HG02798 (cell line): Measurements from ENCODE around the gene HSD17B7.
"Not testable (repeated sequence)": the region's sequence is repeated elsewhere in the genome, so short reads cannot be mapped to it uniquely, and the experiment has no call there.

Experiments
- ATAC-seq: cut with Tn5 transposase; IDR thresholded peaks from one replicate; pipeline ENCODE4 v1.9.1; 2021; ENCODE audit warnings: mild to moderate bottlenecking; ENCODE audit not compliant: unreplicated experiment, poor library complexity

The HSD17B7 gene, protein sequence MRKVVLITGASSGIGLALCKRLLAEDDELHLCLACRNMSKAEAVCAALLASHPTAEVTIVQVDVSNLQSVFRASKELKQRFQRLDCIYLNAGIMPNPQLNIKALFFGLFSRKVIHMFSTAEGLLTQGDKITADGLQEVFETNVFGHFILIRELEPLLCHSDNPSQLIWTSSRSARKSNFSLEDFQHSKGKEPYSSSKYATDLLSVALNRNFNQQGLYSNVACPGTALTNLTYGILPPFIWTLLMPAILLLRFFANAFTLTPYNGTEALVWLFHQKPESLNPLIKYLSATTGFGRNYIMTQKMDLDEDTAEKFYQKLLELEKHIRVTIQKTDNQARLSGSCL

DNA sequence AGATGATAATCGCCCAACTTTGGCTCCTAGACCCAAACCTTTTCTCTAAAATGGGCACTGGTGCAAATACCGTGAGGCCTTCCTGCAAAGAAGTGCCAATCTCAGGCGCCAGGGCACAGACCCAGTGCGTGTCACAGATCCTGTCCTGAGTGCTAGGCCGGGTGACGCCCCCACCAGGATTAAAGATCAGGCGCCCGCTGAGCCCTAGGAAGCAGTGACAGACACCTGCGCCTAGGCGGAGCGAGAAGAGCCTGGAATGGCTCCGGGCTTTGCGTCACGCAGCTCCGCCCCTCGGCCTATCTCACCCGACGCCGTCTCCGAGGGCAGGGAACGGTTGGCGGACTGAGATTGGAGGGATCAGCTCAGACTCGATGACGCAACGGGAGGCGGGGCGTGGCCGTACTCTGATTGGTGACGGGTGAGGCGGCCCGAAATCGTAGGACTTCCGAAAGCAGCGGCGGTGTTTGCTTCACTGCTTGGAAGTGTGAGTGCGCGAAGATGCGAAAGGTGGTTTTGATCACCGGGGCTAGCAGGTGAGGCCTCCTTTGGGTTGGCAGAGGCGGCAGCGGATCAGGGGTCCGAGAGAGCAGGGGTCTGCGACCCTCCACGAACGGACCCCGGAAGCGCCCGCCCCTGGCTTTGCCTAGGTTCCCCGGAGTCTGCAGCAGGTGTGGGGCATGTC lies at the start of gene HSD17B7:
TSS of gene HSD17B7 (plus strand) at position 400 of the 682 bp plus-strand sequence. CDS start at position 499, 99 bp downstream.
- peak; percentile 99 for ATAC-seq

DNA sequence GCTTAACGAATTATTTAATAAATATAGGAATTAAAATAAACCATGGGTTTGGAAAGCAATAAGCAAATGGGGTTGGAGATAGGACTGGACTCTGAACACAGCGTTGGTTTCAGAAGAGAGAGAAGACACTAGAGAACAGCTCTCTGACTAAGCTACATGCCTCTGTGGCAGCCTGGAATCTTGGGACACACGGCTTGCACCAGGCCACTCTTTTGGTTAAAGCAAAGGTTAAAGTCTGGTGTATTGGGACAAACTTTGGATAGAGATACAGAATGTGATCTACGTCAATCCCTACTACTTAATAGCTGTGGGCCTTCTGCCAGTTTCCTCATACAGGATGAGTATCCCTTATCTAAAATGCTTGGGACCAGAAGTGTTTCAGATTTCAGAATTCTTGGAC lies 49.7 kb upstream of the HSD17B7 start:
- no peak for ATAC-seq

DNA sequence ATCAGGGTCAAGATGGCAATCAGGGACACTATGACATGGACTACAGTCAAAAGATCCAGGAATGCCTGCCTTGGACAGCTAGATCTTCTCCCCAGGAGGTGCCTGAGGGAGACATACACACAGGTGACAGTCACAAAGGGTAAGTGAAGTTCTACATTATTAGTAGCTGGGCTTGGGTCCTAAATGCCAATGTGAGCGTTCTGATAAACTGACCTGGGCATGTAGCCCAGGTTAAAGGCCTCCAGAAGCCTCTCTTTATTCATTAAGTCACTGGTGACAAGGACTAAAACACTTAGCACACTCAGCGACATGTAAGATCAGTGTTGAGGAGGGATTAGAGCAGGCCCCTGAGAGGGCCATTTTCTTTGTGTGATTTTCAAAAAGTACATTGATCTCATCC lies 48.9 kb upstream of the HSD17B7 start:
- no peak for ATAC-seq

DNA sequence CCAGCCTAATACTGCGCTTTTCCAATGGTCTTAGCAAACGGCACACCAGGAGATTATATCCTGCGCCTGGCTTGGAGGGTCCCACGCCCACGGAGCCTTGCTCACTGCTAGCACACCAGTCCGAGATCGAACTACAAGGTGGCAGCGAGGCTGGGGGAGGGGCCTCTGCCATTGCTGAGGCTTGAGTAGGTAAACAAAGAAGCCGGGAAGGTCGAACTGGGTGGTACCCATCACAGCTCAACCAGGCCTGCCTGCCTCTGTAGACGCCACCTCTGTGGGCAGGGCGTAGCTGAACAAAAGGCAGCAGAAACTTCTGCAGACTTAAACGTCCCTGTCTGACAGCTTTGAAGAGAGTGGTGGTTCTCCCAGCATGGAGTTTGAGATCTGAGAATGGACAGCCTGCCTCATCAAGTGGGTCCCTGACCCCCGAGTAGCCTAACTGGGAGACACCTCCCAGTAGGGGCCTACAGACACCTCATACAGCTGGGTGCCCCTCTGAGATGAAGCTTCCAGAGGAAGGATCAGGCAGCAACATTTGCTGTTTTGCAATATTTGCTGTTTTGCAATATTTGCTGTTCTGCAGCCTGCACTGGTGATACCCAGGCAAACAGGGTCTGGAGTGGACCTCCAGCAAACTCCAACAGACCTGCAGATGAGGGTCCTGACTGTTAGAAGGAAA lies 44.1 kb upstream of the HSD17B7 start:
- not testable (repeated sequence) for ATAC-seq

DNA sequence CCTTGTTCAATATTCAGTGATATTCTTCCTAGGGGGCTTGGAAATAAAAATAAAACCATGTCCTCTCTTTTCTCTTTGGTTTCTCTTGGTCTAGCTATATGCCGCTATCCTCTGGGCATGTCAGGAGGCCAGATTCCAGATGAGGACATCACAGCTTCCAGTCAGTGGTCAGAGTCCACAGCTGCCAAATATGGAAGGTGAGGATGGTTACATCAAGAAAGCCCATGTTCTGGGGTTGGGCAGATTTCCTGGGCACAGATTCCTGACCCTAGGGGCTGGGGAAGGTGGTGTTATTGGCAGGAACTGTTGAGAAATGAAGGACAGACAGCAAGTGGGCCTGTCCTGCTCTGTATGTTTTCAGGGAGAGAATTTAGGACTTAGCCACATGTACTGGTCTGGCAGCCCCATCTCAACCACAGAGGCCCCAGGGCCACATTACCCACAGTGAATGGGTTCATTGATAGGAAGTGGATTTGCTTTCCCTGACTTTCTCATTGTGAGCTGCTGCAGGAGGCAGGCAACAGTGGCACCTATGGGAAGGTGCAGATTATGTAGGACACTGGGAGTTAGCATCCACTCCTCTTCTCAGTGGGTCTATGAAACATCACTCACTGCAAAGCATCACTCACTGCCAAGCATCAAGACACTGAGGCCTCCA lies 37.4 kb upstream of the HSD17B7 start:
- no peak for ATAC-seq

DNA sequence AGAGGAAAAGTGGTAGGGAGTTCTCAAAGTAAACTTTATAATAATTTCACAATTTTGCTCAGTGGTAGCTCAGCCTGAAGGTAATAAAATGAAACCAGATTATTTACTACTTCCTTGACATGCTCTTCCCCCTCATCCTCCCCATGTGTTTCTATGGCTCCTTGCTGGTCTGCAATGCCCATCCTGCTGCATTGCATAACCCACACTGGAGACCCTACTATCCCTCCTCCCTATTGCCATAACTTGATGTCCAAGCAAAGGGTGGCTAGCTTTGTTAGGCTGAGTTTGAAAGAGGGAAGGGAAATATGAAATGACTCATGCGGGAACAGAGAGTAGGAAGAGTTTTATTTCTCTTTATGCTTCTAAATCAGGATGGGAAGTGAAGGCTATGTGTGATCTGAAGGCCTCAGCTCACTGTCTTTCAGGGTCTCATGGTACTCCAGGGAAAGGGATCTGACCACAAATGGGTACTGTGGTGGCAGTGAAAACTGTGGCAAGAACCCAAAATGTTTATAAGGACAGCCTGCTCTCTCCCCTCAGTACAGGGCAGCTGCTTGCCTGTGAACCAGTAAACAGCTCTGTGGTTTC lies 36.4 kb upstream of the HSD17B7 start:
- ATAC-seq: no peak

DNA sequence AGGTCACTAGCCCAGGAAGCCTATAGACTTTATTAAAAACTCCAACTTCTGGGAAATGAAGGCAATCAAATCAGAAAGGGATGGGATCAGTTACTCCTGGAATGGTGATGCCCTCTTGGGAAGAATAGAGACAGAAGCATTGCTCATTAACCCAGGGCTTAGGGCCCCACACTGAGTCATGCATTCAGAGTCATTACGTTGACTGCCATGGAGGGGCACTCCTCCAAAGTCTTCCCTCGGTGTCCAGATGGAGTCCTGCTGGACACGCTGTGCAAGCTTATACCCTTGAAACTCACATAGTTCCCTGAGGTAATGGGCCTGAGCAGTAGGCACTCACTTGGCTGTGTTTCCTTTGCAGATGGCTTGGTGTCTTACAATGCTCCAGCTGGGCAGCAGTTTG lies 35.2 kb upstream of the HSD17B7 start:
- no peak for ATAC-seq

DNA sequence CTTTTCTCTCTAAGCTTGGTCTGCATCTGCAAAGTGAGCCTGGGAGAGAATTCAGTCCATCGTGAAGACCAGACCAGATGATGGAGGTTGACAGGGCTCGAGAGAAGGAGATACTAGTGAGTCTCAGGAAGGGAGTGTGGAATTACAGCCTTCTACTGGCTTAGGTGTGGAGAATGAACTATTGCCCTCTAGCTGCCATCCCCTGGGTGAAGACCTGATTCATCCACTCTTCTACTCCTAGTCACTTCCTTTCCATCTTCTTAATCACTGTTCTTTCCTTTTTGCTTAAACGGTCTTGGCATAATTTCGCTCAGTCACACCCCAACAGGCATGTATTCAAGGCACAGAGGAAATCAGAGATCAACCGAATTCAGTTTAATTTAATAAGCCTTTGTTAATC lies 34.0 kb upstream of the HSD17B7 start:
- no peak for ATAC-seq

DNA sequence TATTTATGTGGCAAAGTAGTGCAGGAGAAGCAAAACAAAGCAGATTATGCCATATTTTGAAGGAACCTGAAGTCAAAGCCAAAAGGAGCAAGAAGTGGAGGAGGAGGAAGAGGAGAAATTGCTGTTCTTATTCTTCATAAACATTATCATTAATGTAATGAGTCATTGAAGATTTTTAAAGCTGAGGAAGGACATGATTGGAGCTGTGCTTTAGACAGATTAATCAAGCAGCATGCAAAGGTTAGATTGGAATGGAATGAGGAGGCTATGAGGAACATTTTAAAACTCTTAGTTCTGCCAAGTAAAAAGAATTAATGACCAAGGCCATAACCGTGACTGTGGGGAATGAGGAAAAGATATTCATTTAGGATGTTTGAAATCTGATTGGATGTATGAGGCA lies 33.0 kb upstream of the HSD17B7 start:
- no peak for ATAC-seq

DNA sequence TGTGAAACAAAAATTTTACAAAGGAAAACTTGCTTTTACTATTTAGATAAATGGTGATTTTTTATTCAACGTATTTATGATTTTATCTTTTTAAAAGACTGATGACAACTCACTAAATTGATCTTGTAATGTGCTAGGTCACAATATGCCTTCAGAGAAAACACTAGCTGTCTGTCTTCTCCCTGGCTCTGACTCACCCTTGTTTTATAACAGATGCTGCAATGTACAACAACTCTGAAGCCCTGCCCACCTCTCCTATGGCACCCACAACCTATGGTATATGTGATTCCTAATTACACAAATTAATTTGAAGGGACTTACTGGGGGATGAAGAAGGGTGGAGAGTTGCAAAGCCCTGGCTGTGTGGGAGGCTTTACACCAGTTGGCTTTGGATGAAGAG lies 24.7 kb upstream of the HSD17B7 start:
- ATAC-seq: no peak

DNA sequence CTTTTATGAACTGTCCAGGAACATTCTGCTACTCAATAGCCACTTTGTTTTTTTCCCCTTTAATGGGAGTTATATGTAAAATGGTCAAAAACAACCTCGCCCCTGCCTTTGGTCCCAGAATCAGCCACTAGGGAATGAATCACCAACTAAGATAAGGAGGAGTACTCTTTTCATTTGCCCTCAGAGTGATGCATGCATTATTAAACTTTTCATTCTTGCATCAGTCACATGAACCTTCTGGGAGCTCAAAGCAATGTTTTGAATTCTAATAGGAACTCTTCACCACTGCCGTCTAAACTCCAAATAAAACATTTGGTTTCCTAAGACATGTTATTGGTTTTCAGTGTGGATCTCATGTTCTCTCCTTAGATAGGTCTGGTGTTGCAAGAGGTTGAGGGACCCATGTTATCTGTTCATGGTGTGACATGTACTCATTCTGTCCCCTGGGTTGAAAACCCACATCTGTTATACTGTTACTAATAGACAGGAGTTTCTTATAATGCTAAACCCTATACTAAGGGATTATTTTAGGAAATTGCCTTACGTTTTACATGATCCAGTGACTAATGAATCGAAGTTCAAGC lies 17.8 kb upstream of the HSD17B7 start:
- no peak for ATAC-seq

DNA sequence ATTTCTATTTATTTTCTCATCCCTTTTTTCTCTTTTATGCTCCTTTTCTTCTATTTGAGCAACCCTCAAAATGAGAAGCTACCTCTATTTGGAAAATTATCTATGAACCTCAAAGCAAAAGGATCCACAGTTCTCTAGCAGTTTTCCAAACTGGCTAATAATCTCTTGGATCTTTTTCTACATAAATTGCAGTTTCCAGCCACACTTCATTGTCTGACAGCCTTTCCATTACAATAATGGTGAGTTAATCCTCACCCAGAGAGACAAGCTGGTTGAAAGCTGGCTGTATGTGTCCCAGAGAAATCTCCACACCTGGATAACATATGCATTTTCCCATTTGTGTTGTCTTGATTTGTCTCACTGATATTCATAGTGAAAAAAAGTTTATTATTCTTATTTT lies 16.5 kb upstream of the HSD17B7 start:
- ATAC-seq: no peak

DNA sequence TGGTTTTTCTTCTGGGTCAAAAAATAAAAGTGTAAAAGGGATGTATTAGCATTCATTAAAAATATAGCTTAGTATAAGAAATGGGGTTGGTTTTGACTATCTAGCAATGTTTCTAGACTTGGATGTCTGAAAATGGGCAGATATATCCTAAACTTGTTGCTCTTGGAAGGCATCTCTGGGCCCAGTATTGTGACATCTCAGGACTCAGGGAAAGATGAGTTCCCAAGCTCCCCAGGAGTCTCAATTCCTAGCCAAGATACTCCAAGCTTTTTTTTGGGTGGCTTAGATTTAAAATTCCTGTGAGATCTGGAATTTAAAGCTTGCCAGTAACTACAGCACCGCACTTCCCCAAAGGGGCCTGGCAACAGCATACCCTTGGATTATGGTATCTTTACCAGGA lies 11.5 kb upstream of the HSD17B7 start:
- ATAC-seq: no peak

DNA sequence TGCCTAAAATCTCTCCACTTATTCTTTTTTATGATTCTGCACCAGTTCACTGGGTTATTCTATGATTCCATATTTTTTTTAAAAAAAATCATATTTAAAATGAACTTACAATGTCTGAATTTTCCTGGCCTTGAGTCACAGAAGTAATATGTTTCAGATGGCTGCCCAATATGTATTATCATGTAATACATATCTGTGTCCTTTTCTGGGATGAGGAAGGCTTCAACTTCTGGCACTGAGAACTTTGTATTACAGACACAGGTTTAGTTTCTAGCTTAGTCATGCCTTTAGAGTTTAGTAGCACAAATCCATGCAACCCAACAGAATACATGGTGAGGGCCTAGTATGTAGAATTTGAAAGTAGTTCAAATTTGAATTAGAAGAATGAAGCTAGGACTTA lies 7.8 kb upstream of the HSD17B7 start:
- ATAC-seq: no peak

DNA sequence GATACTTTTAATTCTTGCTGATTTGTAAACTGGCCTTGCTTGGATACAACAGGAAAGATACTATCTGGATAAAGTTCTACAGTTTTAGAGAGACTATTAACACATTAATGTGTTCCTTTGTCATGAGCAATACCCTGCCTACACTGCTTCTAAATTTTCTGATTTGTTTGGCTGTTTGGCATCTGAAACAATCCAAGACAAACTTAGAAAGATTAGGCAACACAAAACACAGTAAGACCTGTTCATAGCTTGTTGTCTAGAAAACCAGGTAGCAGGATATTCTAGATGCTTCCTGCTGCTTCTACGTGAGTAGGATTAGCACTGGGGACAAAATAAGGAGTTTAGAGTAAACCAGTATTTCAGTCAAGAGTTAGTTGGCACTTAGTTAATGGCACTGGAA lies 5.6 kb upstream of the HSD17B7 start:
- not testable (repeated sequence) for ATAC-seq

DNA sequence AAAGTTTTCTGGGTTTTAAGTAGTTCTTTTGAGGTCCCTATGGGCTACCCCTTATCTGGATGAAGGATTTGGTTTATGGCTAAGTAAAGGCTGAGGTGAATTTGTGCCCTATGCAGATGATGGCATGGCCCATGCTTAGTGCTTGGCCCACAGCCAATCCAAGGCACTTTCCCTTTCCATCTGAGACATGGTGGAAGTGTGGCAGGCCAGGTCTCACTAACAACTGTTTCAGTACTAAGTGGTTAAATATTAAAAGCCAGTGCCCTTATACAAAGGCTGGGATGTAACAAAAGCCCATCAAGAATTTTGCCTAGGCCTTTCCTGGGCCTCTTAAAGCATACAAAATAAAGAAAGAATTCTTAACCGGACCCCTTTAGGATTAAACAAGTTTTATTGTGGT lies 1.7 kb upstream of the HSD17B7 start:
- not testable (repeated sequence) for ATAC-seq

DNA sequence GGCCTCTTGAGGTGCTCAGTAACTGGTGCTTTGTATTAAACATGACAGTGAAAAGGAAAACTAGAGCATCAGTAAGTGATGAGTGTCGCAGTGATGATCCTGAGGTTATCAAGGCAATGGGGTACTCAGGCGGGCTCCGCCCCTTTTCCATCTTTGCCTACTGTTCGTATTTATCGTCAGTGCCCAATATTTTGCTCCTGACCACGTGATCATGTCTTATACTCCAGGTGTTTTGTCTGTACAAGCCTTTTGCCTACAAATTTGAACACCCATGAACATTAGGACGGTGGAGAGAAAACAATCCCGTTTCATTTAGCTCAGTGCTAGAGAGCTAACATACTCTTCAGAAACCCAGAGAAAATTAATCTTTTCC lies 469 bp downstream of the HSD17B7 start:
- not testable (repeated sequence) for ATAC-seq

DNA sequence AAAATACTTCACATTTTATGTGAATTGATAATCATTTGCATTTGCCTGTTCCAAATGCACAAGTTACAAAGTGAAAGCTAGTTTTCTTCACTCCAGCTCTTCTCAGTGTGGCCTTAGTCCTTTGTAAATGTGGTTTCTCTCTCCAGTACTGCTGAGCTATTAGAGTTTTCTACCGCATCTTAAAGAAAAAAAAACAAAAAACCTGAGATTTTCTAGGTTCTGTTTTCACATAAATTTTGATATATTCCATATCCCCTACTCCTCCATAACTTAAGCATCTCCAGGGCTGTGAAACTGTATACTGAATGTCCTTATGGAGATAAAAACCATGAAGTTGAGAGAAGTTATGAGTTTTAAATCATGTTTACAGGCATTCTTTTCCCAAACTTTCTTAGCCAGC lies 3.8 kb downstream of the HSD17B7 start:
- ATAC-seq: not testable (repeated sequence)

DNA sequence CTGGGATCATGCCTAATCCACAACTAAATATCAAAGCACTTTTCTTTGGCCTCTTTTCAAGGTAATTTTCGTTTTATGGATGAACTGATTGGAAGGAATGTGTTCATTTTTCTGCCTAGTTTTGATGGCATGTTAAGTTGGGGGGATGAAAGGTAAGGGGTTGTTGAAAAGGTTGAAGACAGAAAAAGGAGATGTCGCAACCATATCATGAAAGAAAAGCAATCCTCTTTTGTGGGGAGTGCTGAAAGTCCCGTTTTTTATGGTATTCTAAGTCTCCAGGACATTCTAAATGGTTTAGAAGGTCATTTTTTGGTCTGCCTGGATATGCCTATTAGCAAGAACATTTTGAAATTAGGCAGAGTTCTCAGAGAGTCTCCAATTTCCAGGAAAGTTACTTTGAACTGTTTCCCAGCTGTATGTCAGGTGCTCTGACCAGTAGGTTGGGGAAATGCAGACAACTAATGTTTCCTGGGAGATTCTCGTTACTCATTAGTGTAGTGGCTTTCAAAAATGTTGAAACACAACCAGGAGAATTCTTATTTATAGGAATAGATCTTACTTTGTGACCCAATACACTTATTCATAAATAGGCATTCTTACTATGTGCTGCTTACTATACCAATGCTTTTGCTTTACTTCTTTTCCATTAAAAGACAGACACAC lies 6.2 kb downstream of the HSD17B7 start:
- ATAC-seq: not testable (repeated sequence)
